Activated CD4-positive, alpha-beta T cell treated with anti-CD3 and anti-CD28 coated beads for 4 hours (primary cell): ENCODE results near the gene IFRD2.
A peak's percentile ranks its signal among the peaks of the same experiment; 100 is the strongest.
"Not testable (repeated sequence)": the region's sequence is repeated elsewhere in the genome, so short reads cannot be mapped to it uniquely, and the experiment has no call there.

Source experiments
- DNase-seq, 2 donors: peaks; one replicate each; pipeline ENCODE4 v3.0.0-alpha.2; 2020

The IFRD2 gene

GRCh38 chr3:50266017-50266416, 26.2 kb downstream of the IFRD2 start:
- DNase-seq = no peak

GRCh38 chr3:50265571-50265970, 26.7 kb downstream of the IFRD2 start:
- DNase-seq = no peak

- DNase-seq = no peak
Observed at GRCh38 chr3:50264964-50265485, 27.2 kb downstream of the IFRD2 start.

DNA sequence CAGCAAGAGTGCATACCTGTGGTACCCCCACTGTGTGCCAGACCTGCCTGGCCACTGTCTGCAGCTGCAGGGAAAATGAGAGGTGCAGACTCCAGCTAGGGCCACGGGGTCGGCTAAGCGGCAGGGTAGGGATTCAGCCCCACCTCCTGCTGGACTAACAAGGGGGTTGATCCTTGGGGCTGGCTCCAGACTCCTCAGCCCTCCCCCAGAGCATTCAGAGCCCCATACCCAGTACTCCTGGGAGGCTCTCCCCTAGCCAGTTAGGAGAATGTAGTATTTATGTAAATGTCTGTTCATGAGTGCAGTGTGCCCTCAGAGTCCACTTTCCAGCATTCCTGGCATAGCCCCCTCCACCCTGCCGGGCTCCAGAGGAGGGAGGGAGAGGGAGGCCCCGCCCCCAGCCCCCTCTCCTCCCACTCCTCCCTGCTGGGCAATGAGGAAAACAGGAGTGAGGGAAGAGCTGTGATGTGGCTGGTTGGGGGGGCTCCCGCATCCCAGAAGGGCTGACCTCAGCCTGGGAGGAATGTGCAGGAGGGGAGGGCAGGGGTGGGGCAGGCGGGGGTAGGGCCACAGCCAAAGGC, 27.8 kb downstream of the IFRD2 start:
- no peak for DNase-seq

- DNase-seq = no peak
Observed at GRCh38 chr3:50263478-50264382, 28.5 kb downstream of the IFRD2 start.

GRCh38 chr3:50262778-50263177, 29.5 kb downstream of the IFRD2 start:
- no peak for DNase-seq

GRCh38 chr3:50262200-50262599, 30.0 kb downstream of the IFRD2 start:
- not testable (repeated sequence) for DNase-seq

DNA sequence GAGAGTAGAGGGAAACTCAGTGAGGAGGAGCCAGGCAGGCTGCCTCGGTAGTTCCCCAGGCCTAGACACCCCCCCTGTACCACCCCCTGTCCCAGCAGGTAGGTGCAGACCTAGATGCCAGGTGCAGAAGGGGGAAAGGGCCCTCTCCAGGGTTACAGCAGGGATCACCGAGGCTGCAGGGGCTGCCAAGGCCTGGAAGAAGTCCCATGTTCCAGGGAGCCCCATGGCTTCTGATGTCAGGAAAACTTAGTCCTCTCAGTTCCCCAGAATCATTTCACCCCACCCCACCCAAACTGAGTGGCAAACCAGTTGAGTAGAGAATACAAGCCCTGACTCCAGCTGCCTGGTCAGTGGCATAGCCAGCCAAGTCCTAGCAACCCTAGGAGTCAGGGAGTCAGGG, 30.7 kb downstream of the IFRD2 start:
- DNase-seq = no peak

DNA sequence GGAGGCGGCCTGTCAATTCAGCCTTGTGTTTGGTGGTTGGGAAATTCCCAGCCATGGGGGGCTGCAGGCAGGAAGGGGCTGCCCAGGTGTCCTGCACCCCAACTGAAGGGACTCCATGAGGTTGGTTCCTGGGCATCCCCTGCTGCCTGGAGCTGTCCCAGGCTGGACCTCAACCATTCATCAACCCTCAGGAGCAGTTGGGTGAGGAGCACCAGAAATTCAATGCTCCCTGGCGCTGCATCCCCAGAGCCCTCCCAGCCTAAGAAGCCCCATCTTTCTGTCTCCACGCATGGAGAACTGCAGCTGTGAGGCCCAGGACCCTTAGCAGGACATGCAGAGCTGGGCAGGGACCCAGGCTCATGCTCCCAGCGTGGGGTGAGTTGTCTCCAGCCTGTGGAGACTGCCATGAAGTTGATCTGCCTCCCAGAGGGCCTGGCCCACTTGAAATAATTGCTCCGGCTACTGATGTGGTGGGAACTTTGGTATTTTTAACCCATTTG, 31.2 kb downstream of the IFRD2 start:
- no peak for DNase-seq

DNA sequence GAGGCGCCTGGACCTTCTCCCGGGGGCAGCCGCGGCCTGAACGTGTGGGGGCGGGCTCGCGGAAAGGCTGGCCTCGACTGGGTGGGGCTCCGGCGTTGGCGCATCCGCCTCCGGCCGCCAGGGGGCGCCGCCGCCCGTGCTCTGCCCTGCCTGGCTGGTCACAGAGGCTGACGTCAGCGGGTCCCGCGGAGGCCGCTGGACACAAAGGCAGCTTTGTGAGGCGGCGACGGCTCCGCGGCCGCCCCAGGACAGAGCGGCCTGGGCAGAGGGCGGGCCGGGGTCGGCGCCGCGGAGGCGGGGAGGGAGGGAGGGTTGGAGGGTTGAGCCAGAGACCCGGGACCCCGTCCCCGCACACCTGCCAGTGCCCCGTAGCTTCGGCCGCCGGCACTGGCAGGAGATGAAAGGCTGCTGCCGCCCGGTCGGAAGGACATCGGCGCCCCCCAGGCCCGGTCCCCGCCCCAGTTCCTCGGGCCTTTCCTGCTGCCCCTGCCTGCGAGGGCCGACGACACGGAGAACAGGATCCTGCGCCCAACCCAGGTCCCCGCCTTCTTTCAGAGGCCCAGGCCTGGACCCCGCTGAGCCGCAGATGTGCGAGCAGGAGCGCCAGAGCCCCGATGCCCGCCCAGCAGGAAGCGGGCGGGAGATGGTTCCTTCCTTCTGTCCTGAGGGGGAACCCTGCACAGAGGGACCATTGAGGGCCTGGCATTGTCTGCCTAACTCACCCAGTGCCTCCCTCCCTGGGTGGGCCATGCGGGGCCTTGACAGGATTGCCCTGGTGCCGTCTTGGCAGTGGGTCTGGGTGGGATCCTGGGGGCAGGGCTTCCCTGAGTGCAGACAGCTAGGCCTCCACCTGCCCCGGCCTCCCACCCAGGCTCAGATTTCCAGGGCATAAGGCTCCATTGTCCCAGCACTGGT, 31.9 kb downstream of the IFRD2 start:
- peak; percentile 73 for DNase-seq

GRCh38 chr3:50259432-50260026, 32.7 kb downstream of the IFRD2 start:
- DNase-seq = no peak

DNA sequence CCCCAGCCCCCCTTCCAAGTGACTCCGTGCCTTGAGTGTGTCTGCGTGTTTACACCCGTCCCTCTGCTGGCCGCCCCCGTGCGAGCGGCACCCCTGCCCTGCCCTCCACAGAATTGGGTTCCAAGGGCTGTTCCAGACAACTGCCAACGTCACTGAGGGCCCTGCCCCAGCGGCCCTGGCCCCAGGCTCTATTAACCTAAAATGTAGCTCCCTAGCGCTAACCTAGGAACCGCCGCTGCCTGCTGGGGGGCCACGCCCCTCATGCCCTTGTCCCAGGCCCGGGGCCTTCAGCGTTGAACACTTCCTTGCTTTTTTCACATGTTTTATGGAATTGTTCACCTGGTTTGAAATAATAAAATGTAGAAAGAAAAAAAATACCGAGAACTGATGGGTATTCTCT, 33.2 kb downstream of the IFRD2 start:
- no peak for DNase-seq

DNA sequence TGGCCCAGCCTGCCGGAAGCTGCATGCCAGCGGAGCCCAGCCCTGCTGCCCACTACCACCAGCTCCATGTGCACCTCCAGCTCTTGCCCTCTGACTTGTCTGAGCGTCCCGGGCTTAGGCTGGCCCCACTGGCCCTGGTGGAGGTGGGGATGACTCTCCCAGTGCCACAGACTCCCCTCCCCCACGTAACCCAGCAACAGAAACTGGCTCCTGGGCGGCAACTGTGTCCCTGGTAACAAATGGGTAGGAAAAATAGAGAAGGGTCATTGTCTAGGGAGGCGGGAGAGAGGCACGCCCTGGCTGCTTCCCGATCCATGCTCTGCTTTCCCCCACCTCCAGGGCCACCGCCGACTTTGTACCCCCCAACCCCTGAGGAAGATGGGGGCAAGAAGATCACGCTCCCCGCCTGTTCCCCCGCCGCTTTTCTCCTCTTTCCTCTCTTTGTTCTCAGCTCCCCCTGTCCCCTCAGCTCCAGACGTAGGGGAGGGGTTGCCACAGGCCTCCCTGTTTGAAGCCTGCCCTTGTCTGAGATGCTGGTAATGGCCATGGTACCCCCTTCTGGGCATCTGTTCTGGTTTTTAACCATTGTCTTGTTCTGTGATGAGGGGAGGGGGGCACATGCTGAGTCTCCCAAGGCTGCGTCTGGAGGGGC, 34.1 kb downstream of the IFRD2 start:
- DNase-seq = no peak

DNA sequence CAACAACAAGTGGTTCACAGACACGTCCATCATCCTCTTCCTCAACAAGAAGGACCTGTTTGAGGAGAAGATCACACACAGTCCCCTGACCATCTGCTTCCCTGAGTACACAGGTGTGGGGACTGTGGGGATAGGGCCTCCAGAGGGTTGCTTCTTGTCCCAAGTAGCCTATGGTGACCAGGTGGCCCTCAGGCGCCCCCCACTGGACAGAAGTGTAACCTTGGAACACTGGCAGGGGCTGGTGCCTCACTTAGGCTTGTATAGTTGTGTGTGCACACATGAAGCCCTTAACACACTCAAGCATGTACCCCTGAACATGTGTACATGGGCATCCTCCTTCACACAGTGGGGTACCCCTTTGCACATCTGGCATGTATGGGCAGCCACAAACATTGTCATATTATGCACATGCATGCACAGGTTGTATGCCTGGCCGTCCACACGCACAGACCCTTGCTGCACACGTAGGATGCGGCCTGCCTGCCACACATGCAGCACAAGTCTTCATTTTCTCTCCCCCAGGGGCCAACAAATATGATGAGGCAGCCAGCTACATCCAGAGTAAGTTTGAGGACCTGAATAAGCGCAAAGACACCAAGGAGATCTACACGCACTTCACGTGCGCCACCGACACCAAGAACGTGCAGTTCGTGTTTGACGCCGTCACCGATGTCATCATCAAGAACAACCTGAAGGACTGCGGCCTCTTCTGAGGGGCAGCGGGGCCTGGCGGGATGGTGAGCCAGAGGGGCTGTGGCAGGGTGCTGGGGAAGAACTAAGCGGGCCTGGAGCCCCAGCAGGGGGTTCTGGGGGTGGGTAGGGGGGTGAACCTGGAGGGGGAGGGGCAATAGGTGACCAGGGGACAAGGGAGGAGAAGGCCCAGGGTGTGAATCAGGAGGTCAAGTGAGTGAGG, 35.0 kb downstream of the IFRD2 start:
- DNase-seq = no peak

- no peak for DNase-seq
Observed at GRCh38 chr3:50255251-50255615, 37.0 kb downstream of the IFRD2 start.

DNA sequence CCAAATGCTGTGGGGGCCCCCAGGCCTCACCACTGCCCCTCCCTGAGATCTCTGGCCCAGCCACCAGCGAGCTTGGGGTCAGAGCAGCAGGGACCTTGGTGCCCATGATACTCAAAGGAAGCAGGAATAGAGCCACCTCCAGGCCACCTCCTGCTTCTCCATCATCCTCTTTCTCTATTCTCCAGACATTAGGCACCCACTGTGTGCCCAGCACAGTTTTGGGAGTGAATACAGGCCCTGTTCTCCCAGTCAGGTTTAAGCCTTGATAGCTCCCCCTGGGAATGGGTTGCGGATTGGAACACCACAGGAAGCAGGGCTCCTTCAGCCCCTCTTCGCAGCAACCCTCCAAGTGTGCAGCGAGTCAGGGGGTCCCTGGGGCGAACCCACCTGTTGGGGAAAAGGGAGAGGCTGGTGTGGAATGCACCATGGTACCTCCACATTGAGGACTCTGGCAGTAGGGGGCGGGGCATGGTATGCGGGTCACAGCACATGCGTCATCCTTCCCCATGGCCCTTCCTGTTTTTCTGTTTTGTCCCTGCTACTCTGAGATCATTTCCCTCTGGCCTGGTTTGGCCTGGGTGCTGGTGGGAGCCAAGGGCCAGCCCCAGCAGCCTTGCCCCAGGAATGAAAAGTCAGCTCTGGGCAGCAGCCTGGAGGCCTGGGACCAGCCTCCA, 37.5 kb downstream of the IFRD2 start:
- DNase-seq = no peak

GRCh38 chr3:50251220-50251619, 41.0 kb downstream of the IFRD2 start:
- DNase-seq = peak; percentile 48 to 61

DNA sequence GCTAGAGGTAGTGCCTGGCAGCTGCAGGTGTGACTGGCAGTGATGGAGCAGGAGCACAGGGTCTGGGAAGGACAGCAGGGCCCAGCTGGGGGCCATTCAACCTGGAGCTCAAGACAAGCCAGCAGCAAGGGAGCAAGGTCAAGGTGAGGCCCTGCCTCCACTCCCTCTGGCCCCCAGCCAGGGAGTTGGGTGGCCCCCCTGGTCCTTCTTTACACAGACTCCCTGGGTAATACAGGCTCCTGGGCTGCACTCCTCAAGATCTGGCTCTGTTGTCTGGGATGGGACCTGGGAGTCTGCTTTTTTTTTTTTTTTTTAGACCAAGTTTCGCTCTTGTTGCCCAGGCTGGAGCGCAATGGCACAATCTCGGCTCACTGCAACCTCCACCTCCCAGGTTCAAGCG, 41.7 kb downstream of the IFRD2 start:
- no peak for DNase-seq

GRCh38 chr3:50249457-50249856, 42.8 kb downstream of the IFRD2 start:
- no peak for DNase-seq

- DNase-seq = no peak
Observed at GRCh38 chr3:50248387-50248786, 43.8 kb downstream of the IFRD2 start.
